Prostate gland (tissue), 2 donors: Measurements from ENCODE around the gene CCDC91. TPM values are rescaled to one million over a fixed set of nuclear protein-coding genes. Genes with fewer than 3 reads are reported as not detected.
"Not testable (repeated sequence)": the region's sequence is repeated elsewhere in the genome, so short reads cannot be mapped to it uniquely, and the experiment has no call there.

Experiments used
- DNase-seq: peaks from one replicate; pipeline ENCODE4 v3.0.0-alpha.2; 2019; ENCODE audit warnings: low spot score
- H3K27ac ChIP-seq, 2 donors: fragments of 200-600 bp; sonication (generic); 2 replicates each; pipeline ENCODE4 v1.5.1; 2017 to 2019
- H3K27me3 ChIP-seq: fragments of 200-600 bp; sonication (generic); replicated peaks from 2 replicates; pipeline ENCODE4 v1.5.1; 2019; ENCODE audit not compliant: insufficient read depth
- H3K36me3 ChIP-seq, 2 donors: fragments of 200-600 bp; sonication (generic); 1 replicate in 1 of 2; 2 replicates in 1 of 2; pipeline versions ENCODE4 v1.5.1 to v1.8.1; 2017 to 2019
- H3K4me1 ChIP-seq: fragments of 200-600 bp; sonication (generic); replicated peaks from 2 replicates; pipeline ENCODE4 v1.5.1; 2019
- H3K4me3 ChIP-seq, 2 donors: fragments of 200-600 bp; sonication (generic); 2 replicates each; pipeline ENCODE4 v1.5.1; 2017 to 2019
- H3K9me3 ChIP-seq: fragments of 200-600 bp; sonication (generic); 2 replicates; pipeline ENCODE4 v1.5.1; 2017
- POLR2A ChIP-seq: fragments of 450-650 bp; IDR thresholded peaks from one replicate; pipeline ENCODE4 v1.6.1; 2016; ENCODE audit warnings: antibody characterized with exemption, mild to moderate bottlenecking
- POLR2AphosphoS5 ChIP-seq: sonication (generic); formaldehyde crosslinking; IDR thresholded peaks from one replicate; pipeline ENCODE4 v1.6.1; 2017; ENCODE audit warnings: antibody characterized with exemption
- WGBS: methylation state at CpG from one replicate; pipeline ENCODE4 v1.1.5; 2018; 5-methylcytosine and 5-hydroxymethylcytosine counted together
- intact Hi-C: fragments of 100-400 bp; cut with DNase I; formaldehyde crosslinking; loops from one replicate; pipeline ENCODE4 v1.14.2; 2022
- total RNA-seq, 2 donors: library from RNA; depleted of rRNA; stranded (reverse); fragments of >200 nt; gene quantifications; one replicate each; pipeline ENCODE4 v1.1.0, GENCODE V29; 2016
- TF ChIP-seq, protein P1 (sequence below), 4 experiments: fragments of 200-600 bp in 2 of 4; fragments of 450-650 bp in 2 of 4; sonication (generic) in 2 of 4; IDR thresholded peaks; 1 replicate in 3 of 4; 2 replicates in 1 of 4; pipeline ENCODE4 v1.5.1; 2016 to 2019; ENCODE audit warnings: antibody characterized with exemption in 4 of 4, mild to moderate bottlenecking in 2 of 4, moderate library complexity in 2 of 4

Gene CCDC91
- total RNA-seq, 2 donors from 2014 or later: 25.3 to 42.4 TPM

DNA sequence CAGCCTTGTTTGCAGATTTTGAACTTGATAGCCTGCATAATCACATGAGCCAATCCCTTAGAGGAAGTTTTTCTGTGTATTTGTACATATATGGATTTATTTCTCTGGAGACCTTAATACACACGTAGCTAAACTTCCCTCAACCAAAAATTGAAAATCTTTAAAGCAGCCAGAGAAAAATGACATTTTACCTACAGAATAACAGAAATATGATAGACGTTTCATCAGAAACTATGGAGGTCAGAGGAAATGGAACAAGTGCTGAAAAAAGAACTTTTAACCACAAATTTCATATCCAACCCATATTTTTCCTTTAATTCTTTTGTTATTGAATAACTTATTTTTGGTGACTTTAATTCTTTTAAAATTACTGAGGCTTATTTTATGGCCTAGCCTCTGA, 177.7 kb downstream of the CCDC91 start:
- Histone ChIP-seq H3K27ac (no peak overlapping the region), H3K9me3 (no peaks in the 10 kb centered on the region), H3K36me3 (no peaks in the 10 kb centered on the region), H3K4me3 (no peak overlapping the region), H3K4me1 (no peaks in the 10 kb centered on the region), H3K27me3 (no peaks in the 10 kb centered on the region)
- TF ChIP-seq POLR2AphosphoS5: no peak
- TF ChIP-seq, protein P1, sequence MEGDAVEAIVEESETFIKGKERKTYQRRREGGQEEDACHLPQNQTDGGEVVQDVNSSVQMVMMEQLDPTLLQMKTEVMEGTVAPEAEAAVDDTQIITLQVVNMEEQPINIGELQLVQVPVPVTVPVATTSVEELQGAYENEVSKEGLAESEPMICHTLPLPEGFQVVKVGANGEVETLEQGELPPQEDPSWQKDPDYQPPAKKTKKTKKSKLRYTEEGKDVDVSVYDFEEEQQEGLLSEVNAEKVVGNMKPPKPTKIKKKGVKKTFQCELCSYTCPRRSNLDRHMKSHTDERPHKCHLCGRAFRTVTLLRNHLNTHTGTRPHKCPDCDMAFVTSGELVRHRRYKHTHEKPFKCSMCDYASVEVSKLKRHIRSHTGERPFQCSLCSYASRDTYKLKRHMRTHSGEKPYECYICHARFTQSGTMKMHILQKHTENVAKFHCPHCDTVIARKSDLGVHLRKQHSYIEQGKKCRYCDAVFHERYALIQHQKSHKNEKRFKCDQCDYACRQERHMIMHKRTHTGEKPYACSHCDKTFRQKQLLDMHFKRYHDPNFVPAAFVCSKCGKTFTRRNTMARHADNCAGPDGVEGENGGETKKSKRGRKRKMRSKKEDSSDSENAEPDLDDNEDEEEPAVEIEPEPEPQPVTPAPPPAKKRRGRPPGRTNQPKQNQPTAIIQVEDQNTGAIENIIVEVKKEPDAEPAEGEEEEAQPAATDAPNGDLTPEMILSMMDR (IDR thresholded peaks at IDR 0.05): no peak
- no peak for TF ChIP-seq POLR2A
- DNase-seq: no peak
- intact Hi-C loops: no loop called here
- WGBS: 97% methylated on average over 2 of the region's 2 CpGs

DNA sequence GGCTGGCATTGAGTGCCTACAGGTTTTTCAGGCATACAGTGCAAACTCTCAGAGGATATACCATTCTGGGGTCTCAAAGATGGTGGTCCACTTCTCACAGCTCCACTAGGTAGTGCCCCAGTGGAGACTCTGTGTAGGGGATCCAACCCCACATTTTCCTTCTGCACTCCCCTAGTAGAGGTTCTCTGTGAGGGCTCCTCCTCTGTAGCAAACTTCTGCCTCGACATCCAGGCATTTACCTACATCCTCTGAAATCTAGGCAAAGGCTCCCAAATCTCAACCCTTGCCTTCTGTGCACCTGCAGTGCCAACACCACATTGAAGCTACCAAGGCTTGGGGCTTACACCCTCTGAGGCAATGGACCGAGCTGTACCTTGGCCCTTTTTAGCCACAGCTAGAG, 179.2 kb downstream of the CCDC91 start:
- no peak overlapping the region for H3K27ac ChIP-seq
- H3K9me3 ChIP-seq: no peaks in the 10 kb centered on the region

GRCh38 chr12:28374556-28374955, 184.3 kb downstream of the CCDC91 start:
- Histone ChIP-seq H3K27me3 (no peaks in the 10 kb centered on the region), H3K4me3 (no peak overlapping the region), H3K27ac (no peak overlapping the region), H3K4me1 (no peaks in the 10 kb centered on the region), H3K9me3 (no peaks in the 10 kb centered on the region), H3K36me3 (no peaks in the 10 kb centered on the region)
- TF ChIP-seq, protein P1 (IDR thresholded peaks at IDR 0.05): no peak
- TF ChIP-seq POLR2AphosphoS5 (no peak), POLR2A (no peak)
- intact Hi-C loops: no loop called here
- no peak for DNase-seq

More for the DNA sequence above, 179.2 kb downstream of the CCDC91 start:
- DNase-seq: no peak
- Histone ChIP-seq H3K4me1 (no peaks in the 10 kb centered on the region), H3K27me3 (no peaks in the 10 kb centered on the region), H3K36me3 (no peaks in the 10 kb centered on the region), H3K4me3 (no peak overlapping the region)
- 100% methylated on average over 2 of the region's 2 CpGs for WGBS
- TF ChIP-seq POLR2AphosphoS5: no peak
- TF ChIP-seq POLR2A: no peak
- TF ChIP-seq, protein P1 (IDR thresholded peaks at IDR 0.05): no peak
- intact Hi-C loops: no loop called here

DNA sequence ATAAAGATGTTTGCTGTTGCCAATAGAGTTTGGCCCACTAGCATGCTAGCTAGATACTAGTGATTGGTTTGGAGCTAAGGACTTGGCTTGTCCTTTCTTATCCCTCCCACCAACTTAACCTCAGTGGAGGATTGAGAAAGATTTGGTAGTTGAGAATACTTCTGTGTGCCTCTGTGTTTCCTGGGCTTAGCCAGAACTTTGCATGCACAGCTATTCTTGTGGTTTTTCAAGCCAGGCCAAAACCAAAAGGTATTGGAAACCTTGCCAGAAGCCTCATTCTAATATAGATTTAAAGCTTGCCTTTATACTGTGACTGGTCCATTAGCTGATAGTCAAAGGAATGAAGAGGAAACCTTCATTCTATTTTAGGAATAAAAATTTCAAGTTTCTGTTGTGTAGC, 188.5 kb downstream of the CCDC91 start:
- no peaks in the 10 kb centered on the region for H3K9me3 ChIP-seq
- H3K27ac ChIP-seq: no peak overlapping the region
- TF ChIP-seq POLR2AphosphoS5 (peak; percentile 38), POLR2A (no peak)
- intact Hi-C loops: no loop called here
- no peaks in the 10 kb centered on the region for H3K27me3 ChIP-seq
- H3K36me3 ChIP-seq: no peaks in the 10 kb centered on the region
- no peaks in the 10 kb centered on the region for H3K4me1 ChIP-seq
- DNase-seq: peak; percentile 17
- H3K4me3 ChIP-seq: no peak overlapping the region

DNA sequence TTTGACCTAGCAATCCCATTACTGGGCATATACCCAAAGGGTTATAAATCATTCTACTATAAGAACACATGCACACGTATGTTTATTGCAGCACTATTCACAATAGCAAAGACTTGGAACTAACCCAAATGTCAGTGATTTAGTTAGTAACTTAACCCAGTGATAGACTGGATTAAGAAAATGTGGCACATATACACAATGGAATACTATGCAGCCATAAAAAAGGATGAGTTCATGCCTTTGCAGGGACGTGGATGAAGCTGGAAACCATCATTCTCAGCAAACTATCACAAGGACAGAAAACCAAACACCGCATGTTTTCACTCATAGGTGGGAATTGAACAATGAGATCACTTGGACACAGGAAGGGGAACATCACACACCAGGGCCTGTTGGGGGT, 189.5 kb downstream of the CCDC91 start:
- H3K27ac ChIP-seq, H3K4me3 ChIP-seq, H3K4me1 ChIP-seq, H3K36me3 ChIP-seq, H3K9me3 ChIP-seq, DNase-seq, H3K27me3 ChIP-seq, intact Hi-C loops: not testable (repeated sequence)
- WGBS: 56% methylated on average over 3 of the region's 3 CpGs

DNA sequence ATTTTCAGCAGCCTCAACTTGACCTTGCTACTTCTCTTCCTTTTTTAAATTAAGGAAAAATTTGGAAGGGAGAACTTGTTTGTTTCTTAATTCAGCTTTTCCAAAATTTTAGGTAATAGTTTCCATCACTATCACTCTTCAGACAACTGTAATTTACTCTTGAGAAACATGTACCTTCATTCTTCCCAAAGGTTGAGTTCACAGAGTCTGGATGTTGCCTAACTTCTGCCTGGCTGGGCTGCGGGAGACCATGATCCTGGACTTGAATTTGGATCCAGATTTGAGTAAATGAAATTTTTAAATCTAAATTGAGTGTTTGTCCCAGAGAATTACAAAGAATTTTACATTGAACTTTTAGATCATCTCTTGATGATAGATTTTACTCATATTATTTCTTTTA, 193.1 kb downstream of the CCDC91 start:
- WGBS: 100% methylated on average over 1 of the region's 1 CpG
- no peak overlapping the region for H3K27ac ChIP-seq
- TF ChIP-seq, protein P1 (IDR thresholded peaks at IDR 0.05): no peak
- TF ChIP-seq POLR2AphosphoS5 (no peak), POLR2A (no peak)
- no peak for DNase-seq
- intact Hi-C loops: no loop called here
- H3K27me3 ChIP-seq: no peaks in the 10 kb centered on the region
- H3K4me3 ChIP-seq: no peak overlapping the region
- H3K4me1 ChIP-seq: no peaks in the 10 kb centered on the region
- no peaks in the 10 kb centered on the region for H3K36me3 ChIP-seq
- no peaks in the 10 kb centered on the region for H3K9me3 ChIP-seq
